GM18907 (cell line): ENCODE data around the gene SEC16A.

Source experiments
- ATAC-seq: cut with Tn5 transposase; IDR thresholded peaks from one replicate; pipeline ENCODE4 v1.9.1; 2021; ENCODE audit warnings: mild to moderate bottlenecking, moderate library complexity; ENCODE audit not compliant: unreplicated experiment

Gene SEC16A

DNA sequence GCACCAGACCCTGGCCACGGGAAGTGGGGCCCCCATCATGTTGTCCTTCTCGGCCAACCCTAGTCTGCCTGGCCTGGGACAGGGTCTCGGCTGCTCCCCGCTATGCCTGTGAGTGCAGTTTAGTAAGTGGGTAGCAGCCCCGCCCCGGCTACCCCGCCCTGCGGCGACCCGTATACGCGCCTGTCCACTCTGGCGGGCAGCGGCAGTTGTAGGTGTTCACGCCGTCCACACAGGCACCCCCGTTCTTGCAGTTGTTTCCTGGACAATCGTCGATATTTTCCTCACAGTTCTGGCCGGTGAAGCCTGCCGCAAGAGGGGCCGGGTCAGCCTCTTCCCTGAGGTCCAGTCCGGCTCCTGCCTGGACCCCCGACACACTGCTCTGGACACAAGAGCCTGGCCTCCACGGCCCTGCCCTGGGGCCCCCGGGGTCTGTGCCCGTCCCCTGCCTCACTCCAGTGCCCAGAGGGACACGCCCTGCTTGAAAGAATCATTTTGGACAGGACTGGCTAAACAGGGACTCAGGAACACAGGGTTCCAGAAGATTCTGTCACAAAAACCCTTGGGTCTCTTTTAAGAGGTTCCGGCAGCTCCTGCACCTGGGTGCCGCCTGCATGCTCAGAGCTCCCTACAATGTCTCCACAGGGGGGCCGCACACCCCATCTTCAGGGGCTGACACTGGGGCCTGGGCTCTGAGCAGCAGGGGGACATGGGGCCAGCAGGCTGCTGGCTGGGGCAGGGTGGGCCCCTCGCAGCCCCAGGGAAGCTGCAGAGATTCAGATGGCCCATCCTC, 36.6 kb upstream of the SEC16A start:
- no peak for ATAC-seq

DNA sequence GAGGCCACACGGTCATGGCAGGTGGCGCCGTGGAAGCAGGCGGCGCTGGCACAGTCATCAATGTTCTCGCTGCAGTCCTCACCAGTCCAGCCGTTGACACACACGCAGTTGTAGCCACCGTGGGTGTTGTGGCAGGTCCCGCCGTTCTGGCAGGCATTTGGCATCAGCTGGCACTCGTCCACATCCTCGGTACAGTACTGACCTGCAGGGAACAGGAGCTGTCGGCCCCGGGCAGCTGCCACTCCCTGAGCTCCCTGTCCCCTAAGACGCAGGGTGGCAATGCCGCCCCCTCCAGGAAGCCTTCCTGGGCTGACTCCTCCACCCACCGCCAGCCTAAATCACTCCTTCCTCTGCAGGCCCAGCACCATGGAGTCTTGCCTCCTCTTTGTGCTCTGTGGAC, 35.8 kb upstream of the SEC16A start:
- no peak for ATAC-seq

DNA sequence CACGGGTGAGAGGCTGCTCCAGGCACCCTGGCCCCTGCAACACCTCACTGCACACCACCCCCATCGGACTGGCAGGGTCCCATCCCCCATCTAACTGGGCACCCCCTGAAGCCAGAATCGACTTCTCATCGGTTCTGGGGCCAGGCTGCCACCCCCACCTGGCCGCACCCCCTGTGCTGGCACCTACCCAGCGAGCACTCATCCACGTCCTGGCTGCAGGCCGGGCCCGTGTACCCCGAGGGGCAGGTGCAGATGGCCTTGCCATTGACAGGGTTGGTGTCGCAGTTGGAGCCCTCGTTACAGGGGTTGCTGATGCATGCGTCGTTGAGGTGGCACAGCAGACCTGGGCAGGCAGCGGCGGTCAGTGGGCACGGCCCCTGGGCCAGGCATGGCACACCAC, 35.1 kb upstream of the SEC16A start:
- no peak for ATAC-seq

DNA sequence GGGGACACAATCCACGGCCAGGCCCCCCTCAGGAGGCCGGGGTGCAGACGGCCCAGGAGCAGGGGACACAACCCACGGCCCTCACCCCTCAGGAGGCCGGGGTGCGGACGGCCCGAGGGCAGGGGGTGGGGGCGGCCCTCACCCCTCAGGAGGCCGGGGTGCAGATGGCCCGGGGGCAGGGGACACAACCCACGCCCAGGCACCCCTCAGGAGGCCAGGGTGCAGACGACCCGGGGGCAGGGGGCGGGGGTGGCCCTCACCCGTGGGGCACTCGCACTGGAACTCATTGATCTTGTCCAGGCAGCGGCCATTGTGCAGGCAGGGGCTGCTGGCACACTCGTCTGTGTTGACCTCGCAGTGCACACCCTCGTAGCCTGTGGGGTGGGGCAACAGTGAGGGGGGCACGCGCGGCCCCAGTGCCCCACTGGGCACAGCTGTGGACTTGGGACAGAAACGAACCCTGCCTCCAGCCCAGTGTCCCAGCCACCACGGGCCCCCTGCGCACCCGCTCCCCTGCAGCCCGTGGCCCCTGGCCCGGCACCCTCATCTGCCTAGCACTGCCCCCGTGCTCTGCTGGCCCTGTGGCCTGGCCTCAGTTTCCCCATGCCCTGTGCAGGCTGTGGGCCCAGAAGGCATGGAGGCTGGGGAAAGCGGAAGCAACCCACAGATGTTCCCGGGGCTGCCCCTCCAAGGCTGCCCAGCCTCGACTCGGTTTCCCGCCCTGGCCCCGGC, 34.3 kb upstream of the SEC16A start:
- no peak for ATAC-seq

DNA sequence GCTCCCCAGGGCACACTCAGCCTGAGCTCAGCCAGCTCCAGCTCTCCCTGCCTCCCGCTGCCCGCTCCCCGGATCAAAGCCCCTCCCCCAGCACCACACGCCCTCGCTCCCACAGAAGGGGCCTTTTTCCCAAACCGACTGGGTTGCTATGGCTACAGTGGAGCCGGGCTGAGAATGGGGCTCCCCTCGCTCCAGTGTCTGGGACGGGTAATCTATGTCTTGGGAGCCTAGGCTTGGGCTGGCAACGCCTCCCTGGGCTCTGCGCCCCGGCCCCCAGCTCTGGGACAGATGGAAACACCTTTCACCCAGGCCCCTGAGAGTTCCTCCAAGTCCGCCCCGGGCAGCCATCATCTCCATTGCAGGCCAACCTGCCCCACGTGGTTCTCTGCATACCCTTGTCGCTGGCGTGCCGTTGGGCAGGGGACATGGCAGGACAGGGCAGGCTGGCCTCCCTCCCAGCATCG, 33.4 kb upstream of the SEC16A start:
- ATAC-seq = no peak

DNA sequence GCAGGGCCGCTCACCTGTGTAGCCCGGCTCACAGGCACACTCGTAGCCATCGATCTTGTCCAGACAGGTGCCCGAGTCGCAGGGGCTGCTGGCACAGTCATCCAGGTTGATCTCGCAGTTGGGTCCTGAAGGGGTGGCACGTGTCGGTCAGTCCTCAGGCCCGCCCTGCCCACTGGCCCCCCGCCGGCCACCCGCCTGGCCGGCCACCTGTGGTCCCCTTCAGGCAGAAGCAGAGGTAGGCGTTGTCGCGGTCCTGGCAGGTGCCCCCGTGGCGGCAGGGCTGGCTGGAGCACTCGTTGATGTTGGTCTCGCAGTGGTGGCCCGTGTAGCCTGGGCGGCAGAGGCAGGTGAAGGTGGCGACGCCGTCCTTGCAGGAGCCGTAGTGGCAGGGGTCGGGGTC, 32.4 kb upstream of the SEC16A start:
- no peak for ATAC-seq

DNA sequence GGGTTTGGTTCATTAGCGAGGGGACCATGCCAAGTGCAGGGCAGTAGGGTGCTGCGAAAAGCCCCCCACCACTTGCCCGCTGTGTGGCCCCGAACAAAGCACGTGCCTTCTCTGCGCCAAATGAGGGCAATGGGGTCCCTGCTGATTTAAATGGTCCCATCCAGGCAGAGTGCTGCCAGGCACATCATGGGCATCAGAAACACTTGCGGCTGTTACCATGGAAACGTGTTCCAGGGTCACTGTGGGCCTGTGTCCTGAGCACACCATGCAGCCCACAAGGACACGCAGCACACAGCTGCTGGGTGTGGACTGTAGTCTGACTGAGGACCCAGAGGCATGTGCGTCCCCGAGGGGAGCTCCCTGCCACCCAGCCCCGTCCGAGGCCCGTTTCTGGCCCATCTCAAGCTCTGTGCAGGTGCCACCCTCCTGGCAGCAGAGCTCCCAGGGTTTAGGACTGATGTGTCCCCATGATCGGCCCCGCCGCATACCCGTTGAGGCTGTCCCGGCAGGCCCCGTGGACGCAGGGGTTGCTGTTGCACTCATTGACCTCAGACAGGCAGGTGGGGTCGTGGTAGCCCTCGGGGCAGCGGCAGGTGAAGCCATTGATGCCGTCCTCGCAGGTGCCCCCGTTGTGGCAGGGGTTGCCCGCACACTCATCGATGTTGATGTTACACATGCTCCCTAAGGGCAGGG, 31.3 kb upstream of the SEC16A start:
- no peak for ATAC-seq

DNA sequence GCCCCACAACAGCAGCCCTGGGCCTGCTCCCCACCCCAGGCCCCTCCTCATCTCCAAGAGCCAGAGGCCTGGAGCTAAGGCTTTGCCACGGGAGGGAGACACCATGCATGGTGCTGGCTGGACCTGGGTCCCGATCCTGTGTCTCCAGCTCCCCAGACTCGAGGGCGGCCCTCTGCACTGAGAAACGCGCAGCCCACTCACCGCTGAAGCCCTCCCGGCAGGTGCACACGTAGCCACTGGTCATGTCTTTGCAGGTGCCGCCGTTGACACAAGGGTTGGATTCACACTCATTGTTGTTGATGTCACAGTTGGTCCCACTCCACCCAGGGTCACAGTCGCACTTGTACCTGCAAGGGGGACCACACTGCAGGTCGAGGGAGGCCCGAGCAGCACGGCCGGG, 30.4 kb upstream of the SEC16A start:
- ATAC-seq = no peak

DNA sequence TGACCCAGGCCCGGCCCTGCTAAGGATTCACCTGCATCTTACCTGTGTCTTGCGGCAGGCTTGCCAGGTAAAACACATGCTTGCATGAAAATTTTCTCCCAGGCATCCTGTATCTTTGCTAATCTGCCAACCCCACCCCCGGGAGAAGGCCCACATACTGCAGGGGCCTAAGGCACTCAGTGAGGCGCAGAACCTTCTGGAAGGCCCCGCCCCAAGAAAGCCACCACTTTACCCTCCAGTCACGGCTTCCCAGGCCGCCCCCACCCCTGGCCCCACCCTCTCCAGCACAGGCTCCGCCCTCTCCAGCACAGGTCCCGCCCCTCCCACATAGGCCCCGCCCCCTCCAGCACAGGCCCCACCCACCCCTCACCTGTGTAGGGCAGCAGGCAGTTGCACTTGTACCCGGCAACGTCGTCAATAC, 29.8 kb upstream of the SEC16A start:
- no peak for ATAC-seq

DNA sequence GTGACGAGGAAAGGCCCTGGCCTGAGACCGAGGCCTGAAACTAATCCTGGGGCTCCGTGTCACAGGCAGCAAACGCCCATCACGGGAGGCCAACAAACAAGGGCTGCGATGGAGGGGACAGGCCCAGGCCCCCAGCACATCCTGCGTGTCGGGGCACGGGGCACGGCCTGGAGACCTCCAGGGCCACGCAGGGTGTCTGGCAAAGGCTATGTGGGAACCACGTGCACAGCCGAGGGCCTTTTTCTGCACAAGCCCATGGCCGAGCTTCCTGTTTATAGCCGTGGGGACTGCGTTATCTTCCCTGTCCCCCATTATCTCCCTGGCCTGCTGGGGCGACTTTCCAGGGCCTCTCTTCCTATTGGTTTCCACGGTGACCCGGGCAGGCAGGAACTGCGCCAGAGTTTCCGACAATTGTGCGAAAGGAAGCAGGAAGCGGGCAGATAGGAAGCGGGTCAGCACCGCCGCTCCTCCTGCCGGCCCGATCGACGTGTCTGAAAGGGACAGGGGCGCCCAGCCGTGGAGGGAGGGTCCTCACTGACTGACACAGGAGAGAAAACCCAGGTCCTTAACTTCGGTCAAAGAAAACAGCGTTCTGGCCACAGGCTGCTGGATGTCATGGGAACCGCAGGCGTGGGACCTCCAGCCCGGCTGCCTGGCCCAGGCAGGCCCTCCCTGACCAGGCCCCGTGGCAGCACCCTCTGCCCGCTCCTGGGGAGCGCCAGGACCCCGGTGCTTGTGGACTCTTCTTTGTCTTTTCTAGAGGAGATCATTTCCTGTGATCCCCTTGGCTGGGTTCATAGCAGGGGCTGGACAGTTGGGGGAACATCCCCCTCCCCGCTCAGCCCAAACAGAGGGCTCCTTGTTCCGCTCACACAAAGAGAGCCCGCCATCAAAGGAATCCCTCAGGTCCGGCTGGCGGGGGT, 29.1 kb upstream of the SEC16A start:
- ATAC-seq = no peak

DNA sequence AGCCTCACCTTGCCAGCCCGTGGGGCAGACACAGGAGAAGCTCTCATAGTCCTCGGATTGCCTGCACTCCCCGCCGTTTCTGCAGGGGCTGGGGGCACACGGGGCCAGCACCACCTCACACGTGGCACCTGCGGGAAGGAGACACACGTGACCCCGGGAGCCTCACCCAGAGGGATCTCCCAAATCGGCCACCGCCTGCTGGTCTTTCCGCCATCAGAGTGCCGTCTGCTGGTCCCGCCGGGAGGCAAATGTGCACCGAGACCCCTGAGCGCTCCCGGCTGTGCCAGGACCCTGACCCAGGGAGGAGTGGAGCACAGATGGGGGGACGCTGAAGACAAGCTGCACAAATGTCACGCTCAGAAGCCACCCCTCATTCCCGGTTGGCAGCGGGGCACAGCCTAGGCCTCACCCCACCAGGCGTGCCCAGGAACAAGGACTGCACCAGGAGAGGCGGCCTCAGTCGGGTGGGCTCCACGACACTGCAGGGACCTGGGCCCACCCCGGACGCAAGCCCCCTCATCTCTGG, 28.4 kb upstream of the SEC16A start:
- no peak for ATAC-seq

DNA sequence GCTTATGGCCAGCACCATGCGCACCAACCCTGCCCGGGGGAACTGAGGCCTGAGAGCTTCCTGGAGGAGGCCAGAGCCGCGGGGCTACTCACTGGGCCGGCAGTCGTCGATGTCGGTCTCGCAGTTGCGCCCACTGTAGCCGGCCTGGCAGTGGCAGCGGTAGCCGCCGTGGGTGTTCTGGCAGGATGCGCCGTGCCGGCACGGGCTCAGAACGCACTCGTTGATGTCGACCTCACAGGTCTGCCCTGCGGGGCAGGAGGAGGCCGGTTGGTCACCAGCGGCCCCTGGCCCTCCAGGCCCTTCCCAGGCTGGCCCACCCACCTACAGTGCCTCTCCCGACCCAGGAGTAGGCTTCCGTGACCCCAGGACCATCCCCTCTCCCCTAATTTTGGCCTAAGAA, 27.7 kb upstream of the SEC16A start:
- no peak for ATAC-seq

DNA sequence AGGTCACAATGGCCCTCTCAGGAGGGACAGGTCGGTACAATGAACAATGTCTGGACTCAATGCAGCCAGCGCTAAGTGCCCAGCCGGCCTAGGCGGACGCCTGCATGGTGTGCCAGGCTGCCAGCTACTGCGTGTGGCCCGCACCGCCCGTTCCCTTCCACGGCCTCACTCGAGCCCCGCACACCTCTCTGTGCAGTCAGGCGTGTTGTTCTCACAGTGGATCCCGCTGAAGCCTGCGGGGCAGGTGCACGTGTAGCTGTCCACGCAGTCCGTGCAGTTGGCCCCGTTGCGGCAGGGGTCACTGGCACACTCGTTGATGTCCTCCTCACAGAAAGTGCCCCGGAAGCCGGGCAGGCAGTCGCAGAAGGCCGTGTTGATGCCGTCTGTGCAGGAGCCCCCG, 26.7 kb upstream of the SEC16A start:
- no peak for ATAC-seq

DNA sequence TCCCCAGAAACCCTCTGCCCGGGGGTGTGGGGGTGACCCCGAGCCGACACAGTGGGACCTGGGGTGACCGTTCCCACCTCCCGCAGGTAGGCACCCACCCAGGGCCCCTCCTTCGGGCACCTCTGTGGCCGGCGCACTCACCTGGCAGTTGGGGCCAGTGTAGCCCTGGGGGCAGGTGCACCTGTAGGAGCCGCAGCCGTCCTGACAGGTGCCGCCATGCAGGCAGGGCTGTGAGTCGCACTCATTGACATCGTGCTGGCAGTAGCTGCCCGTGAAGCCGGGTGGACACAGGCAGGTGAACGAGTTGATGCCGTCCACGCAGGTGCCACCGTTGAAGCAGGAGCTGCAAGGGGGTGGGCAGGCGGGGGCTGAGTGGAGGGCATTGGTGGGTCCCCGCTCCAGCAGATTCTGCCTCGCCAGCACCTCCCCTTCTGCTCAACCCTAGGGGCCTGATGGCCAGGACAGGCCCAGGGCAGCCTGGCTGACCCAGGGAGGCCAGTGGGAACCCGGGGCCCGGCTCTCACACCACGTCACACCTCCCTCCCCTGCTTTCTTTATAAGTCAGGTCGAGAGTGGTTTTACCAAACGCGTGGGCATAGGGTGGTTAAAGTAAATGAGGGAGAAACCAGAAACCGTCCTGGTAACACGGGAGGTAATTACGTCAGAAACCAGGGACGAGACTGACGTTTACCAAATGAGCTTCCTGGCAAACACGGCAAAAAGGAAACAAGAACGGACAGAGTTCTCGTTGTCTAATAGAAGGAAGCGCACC, 26.1 kb upstream of the SEC16A start:
- no peak for ATAC-seq

DNA sequence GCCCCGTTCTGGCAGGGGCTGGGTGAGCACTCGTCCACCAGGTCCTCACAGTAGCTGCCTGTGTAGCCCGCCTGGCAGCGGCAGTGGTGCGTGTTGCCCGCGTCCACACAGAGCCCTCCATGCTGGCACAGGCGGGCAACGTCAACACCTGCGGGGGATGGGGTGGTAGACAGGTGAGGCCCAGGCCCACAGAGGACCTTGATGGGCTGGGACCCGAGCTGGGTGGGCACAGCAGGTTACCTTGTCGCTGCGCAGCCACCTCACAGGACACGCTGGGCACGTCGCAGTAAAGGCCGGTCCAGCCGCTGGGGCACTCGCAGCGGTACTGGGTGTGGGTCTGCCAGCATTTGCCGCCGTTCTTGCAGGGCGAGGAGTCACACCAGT, 25.1 kb upstream of the SEC16A start:
- ATAC-seq = no peak

DNA sequence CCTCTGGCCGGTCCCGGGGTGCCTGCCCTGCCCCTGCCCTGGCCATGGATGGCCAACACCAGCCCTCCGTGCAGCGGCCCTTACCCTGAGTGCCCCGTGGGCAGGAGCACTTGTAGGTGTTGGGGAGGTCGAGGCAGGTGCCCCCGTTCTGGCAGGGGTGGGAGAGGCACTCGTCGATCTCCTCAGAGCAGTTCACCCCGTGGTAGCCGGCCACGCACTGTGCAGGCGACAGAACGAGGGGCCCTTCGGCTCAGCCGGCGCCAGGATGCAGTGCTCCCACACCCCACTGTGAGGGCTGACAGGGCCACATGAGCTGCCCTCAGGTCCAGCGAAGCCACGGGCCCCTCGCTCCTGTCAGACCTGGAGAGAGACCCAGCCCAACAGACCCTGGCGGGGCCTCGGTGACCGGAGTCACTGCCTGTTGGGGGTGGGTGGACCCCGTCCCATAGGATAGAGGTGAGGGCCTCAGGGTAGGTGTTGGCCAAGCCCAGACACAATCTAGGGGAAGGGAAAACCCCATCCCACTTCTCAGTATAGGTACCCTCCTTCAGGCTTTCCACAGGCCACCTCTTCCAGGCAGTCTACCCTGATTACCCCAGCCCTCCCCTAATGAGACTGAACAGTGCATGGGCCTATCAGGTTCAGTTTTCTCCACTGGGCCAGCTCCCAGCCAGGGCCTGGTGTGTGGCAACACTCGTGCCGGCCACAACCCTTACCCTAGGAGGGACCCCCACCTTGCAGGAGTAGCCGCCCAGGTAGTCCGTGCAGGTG, 24.6 kb upstream of the SEC16A start:
- no peak for ATAC-seq

DNA sequence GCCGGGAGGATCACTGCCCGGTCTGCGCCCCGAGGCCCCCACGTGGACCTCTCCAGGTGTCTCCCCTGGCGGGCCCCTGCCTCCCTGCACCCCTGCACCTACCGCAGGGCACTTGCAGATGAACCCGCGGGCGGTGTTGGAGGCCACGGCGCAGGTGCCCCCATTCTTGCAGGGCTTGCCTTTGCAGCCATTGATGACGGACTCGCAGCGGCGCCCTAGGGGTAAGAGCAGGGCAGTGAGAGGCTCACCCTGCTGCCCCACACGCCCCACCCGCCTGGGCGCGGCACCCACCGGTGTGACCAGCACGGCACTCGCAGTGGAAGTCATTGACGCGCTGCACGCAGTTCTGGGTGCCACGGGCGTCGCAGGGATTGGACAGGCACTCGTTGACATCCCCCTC, 23.6 kb upstream of the SEC16A start:
- ATAC-seq = no peak

DNA sequence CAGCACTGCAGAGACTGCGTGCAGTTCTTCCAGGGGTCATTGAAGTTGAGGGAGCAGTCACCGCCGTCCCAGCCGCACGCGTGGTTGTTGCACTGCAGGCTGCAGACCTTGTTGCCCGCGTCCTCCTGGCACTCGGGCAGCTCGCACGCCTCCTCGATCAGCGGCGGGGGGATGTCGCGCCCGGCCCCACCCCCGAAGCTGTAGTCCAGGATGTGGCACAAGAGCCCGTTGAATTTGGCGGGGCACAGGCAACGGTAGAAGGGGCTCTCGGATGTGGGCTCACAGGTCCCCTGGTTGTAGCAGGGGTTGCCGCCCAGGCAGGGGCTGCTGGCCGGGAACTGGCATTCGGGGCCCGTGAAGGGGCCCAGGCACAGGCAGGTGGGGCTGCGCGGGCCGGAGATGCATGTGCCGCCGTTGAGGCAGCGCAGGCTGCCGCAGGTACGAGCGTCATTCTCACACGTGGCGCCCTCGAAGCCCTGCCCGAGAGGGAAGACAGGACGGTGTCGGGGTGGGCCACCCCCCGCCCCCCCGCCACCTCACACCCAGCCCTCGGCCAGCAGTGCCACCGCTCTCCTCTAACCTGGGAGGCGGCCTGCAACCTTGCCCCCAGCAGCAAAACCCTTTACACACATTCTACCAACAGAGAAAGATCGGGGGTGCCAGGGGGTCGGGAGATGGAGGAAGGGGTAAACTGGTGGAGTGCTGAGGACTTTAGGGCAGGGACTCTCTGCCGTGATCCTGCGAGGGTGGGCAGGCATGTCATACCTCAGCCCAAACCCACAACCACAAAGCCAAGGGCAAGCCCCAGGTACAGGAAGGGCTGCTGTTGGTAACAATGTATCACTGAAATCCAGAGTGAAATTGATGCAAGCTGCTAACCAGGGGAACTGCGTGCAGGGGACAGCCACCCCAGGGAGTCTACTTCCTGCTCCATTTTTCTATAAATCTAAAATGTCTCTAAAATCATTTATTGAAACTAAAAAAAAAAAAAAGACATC, 22.9 kb upstream of the SEC16A start:
- ATAC-seq = no peak
